Activated CD4-positive, alpha-beta T cell treated with anti-CD3 and anti-CD28 coated beads, Interleukin-2, amount 10 ng/mL, durations not matched to agents 7 days and 5 days (primary cell): ENCODE results near the gene AP1M2. TPM values are rescaled to one million over a fixed set of nuclear protein-coding genes. Genes with fewer than 3 reads are reported as not detected.
A peak's percentile ranks its signal among the peaks of the same experiment; 100 is the strongest.

Experiments
- CTCF ChIA-PET: fragments of 350-600 bp; sonication (Branson Sonifier 250); formaldehyde crosslinking; loops from one replicate; lab custom pipeline; 2021; ENCODE audit warnings: antibody characterized with exemption; lab: Charles Lee
- POLR2A ChIA-PET: fragments of 350-600 bp; sonication (Branson Sonifier 250); formaldehyde crosslinking; loops from one replicate; lab custom pipeline; 2021; ENCODE audit warnings: antibody characterized with exemption; lab: Charles Lee
- DNase-seq: peaks from one replicate; pipeline ENCODE4 v3.0.0-alpha.2; 2020
- H3K27ac Mint-ChIP-seq: one replicate; pipeline ENCODE4 v1.8.0; 2021; ENCODE audit warnings: mild to moderate bottlenecking, moderate library complexity, mixed read lengths
- H3K27me3 Mint-ChIP-seq: one replicate; pipeline ENCODE4 v1.8.0; 2021; ENCODE audit warnings: mixed read lengths
- H3K36me3 Mint-ChIP-seq: one replicate; pipeline ENCODE4 v1.8.0; 2021; ENCODE audit warnings: low read depth, mixed read lengths
- H3K4me1 Mint-ChIP-seq: one replicate; pipeline ENCODE4 v1.8.0; 2021; ENCODE audit warnings: mixed read lengths
- H3K4me3 Mint-ChIP-seq: one replicate; pipeline ENCODE4 v1.8.0; 2021; ENCODE audit warnings: mild to moderate bottlenecking, moderate library complexity, mixed read lengths
- H3K9me3 Mint-ChIP-seq: one replicate; pipeline ENCODE4 v1.8.0; 2021; ENCODE audit warnings: mixed read lengths
- total RNA-seq, 2 experiments: library from RNA; stranded (reverse); gene quantifications; one replicate each; pipeline ENCODE4 v1.2.3, GENCODE V29; 2021

Gene AP1M2
- total RNA-seq, 2 experiments from 2014 or later, result not detected

DNA sequence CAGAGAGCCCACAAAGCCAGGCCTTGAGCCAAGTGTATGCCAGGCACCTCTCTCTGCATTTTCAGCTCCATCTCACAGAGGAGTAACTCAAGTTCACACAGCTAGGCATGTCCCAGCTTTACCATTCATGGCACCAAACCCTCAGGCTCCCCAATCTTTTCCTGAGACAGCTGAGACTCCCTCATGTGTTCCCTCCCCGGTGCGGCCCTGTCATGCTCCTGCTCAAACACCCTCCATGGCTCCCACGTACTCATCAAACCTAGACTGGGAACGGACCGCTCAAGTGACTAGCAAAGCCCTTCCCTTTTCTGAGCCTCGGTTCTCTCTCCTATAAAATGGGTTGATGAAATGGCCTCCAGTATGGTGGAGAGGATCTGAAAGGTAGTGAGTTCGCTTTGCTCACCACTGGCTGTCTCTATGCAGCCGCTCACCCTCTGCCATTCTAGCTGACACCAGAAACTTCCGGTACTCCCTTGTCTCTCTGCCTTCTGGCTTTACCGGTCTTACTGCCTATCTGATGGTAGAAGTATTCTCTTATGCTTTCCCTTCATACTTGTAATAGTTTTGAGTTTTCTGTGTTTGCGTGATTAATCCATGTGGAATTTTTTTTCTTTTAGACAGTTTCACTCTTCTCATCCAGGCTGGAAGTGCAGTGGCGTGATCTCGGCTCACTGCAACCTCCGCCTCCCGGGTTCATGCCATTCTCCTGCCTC, 30.5 kb upstream of the AP1M2 start:
- H3K4me3 Mint-ChIP-seq, result no peak overlapping the region
- H3K9me3 Mint-ChIP-seq, result no peaks in the 10 kb centered on the region
- no peak for DNase-seq
- peak overlapping the region; percentile 46 for H3K27ac Mint-ChIP-seq
- CTCF ChIA-PET, result interaction anchor here (0.6 to 2.0 kb wide), 3 partner anchors 16 to 201 kb away, joined by 3 to 4 read pairs (median 3); no protein-coding TSS in a partner anchor
- H3K27me3 Mint-ChIP-seq, result no peaks in the 10 kb centered on the region
- POLR2A ChIA-PET, result no interaction called here
- H3K36me3 Mint-ChIP-seq, result peaks cover 21% of the 10 kb centered on the region
- peaks cover 39% of the 10 kb centered on the region for H3K4me1 Mint-ChIP-seq

DNA sequence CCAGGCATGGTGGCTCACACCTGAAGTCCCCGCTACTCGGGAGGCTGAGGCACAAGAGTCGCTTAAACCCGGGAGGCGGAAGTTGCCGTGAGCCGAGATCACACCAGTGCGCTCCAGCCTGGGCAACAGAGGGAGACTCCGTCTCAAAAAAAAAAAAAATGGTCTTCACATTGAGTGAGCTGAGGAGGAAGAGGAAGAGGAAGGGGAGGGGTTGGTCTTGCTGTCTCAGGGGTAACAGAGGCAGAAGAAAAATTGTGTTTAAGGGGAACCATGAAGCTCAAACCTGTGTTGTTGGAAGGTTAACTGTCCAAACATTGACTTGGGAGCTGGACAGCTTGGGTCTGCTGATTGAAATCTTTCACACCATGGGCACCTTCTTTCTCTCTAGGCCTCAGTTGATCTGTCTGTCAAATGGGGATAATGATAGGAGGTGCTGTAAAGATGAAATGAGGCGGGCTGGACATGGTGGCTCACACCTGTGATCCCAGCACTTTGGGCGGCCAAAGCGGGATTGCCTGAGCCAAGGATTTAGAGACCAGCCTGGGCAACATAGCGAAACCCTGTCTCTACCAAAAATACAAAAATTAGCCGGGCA, 28.4 kb upstream of the AP1M2 start:
- CTCF ChIA-PET, result no interaction called here
- no peak overlapping the region for H3K4me3 Mint-ChIP-seq
- H3K4me1 Mint-ChIP-seq, result peaks cover 27% of the 10 kb centered on the region
- H3K9me3 Mint-ChIP-seq, result no peaks in the 10 kb centered on the region
- no peaks in the 10 kb centered on the region for H3K27me3 Mint-ChIP-seq
- peaks cover 15% of the 10 kb centered on the region for H3K36me3 Mint-ChIP-seq
- POLR2A ChIA-PET, result no interaction called here
- peak overlapping the region; percentile 82 for H3K27ac Mint-ChIP-seq
- no peak for DNase-seq

DNA sequence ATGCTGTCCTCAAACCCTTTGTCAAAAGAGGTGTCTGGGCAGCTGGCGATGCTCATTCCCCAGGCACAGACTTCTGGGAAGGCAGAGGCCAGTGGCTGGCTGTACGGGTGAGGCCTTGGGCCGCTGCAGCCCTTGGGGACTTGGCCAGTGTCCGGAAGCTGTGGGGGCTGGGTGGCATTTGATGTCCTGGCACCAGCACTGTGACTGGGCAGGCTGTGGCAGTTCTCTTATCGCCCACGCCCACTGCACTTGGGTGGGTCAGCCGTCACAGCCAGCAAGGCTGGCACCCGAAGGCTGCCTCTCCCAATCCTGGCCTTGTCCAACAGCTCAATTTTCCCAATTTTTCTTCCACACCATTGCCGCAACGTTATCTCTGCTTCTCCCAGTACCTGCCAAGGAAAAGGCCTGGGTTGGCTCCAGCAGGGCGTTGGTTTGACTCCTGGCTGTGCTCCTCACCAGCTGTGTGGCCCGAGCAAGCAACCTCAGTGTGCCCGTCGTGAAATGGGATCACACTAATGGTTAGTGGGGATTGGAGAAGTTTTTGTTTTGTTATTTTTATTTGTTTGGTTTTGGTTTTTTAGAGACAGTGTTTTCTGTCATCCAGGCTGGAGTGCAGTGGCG, 25.5 kb upstream of the AP1M2 start:
- Mint-ChIP-seq H3K4me1 (peaks cover 24% of the 10 kb centered on the region), H3K9me3 (no peaks in the 10 kb centered on the region), H3K4me3 (no peak overlapping the region), H3K27me3 (no peaks in the 10 kb centered on the region), H3K36me3 (peaks cover 14% of the 10 kb centered on the region), H3K27ac (no peak overlapping the region)
- no peak for DNase-seq
- CTCF ChIA-PET, result interaction anchor here (0.6 to 2.0 kb wide), 5 partner anchors 24 to 144 kb away, joined by 3 to 5 read pairs (median 3); no protein-coding TSS in a partner anchor
- POLR2A ChIA-PET, result no interaction called here

DNA sequence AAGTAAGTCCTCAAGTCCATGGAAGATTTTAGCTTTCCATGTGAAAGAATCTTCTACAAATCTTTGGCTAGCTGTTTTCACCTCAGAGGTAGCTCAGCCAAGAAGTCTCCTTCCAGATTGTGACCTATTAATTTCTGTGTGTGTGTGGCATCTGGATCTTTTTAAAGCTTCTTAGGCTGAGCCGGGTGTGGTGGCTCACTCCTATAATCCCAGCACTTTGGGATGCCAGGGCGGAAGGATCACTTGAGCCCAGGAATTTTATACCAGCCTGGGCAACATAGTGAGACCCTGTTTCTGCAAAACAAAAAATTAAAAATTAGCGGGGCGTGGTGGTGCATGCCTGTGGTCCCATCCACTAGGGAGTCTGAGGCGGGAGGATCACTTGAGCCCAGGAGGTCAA, 24.8 kb upstream of the AP1M2 start:
- Mint-ChIP-seq H3K4me3 (no peak overlapping the region), H3K4me1 (peaks cover 19% of the 10 kb centered on the region), H3K27me3 (no peaks in the 10 kb centered on the region), H3K27ac (no peak overlapping the region), H3K36me3 (peaks cover 12% of the 10 kb centered on the region), H3K9me3 (no peaks in the 10 kb centered on the region)
- CTCF ChIA-PET, result interaction anchor here (0.6 to 2.0 kb wide), 7 partner anchors 9 to 143 kb away, joined by 3 to 5 read pairs (median 3); no protein-coding TSS in a partner anchor
- POLR2A ChIA-PET, result no interaction called here
- DNase-seq, result no peak

DNA sequence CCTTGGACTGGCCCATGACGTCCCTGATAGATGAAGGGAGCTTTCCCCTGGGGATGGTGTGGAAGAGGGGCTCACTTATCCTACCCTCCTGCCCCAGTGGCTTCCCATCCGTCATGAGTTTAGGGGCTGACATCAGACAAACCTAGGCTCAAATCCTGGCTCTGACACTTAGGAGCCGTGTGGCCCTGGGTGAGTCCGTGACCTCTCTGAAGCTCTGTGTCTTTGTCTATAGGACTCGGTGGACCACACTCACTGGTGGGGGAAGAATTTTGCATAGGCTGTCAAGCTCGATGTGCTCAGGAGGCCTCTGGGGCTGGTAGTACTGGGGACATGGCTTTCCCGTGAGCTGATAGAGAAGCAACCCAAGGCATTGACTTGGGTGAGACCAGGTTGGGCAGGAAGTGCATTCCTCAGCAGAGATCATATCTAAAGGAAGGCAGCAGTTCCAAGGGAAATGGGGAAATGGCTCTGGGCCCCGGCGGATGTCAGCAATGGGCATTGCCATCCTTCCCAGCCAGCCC, 17.4 kb upstream of the AP1M2 start:
- H3K36me3 Mint-ChIP-seq, result peaks cover 9% of the 10 kb centered on the region
- CTCF ChIA-PET, result interaction anchor here (0.8 to 3.0 kb wide), 5 partner anchors 24 to 98 kb away, joined by 3 to 17 read pairs (median 3); partner anchors contain the start of gene QTRT1
- H3K9me3 Mint-ChIP-seq, result no peaks in the 10 kb centered on the region
- peak overlapping the region; percentile 100 for H3K27ac Mint-ChIP-seq
- H3K27me3 Mint-ChIP-seq, result peaks cover 8% of the 10 kb centered on the region
- POLR2A ChIA-PET, result no interaction called here
- peak overlapping the region; percentile 89 for H3K4me3 Mint-ChIP-seq
- peaks cover 24% of the 10 kb centered on the region for H3K4me1 Mint-ChIP-seq
- DNase-seq, result peak; percentile 19

DNA sequence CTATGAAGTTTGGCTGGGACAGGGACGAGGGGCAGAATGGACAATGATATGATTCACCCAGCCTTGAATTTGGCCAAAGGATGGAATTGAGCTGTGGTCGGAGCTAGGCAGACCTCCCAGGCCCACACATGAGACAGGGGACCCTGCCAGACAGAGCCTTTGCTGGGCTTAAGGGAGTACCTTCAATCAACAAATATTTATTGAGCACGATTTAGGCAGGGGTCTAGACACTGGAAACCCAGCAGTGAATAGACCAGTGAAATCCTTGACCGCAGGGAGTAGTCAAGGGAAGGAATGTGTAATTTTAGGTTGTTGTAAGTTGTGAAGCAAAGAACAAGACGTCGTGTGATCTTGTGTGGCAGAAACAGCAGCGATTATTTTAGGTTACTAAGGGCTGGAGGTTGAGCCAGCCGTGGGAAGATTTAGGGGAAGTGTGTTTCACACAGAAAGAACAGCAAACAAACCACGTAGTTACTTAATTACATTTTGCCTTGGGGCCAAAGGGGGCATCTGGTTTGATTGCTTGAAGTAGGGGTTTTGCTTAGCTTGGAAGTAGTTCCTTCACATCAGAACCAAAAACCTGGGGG, 16.9 kb upstream of the AP1M2 start:
- Mint-ChIP-seq H3K27ac (peak overlapping the region; percentile 100), H3K27me3 (peaks cover 8% of the 10 kb centered on the region), H3K4me3 (peak overlapping the region; percentile 89), H3K36me3 (peaks cover 9% of the 10 kb centered on the region), H3K9me3 (no peaks in the 10 kb centered on the region), H3K4me1 (peaks cover 24% of the 10 kb centered on the region)
- CTCF ChIA-PET, result interaction anchor here (0.8 to 3.0 kb wide), 6 partner anchors 23 to 98 kb away, joined by 3 to 17 read pairs (median 4); partner anchors contain the start of gene QTRT1
- POLR2A ChIA-PET, result no interaction called here
- peak; percentile 46 for DNase-seq

GRCh38 chr19:10603084-10603872, 16.2 kb upstream of the AP1M2 start:
- Mint-ChIP-seq H3K9me3 (no peaks in the 10 kb centered on the region), H3K4me3 (peak overlapping the region; percentile 89), H3K36me3 (peaks cover 9% of the 10 kb centered on the region), H3K27me3 (peaks cover 8% of the 10 kb centered on the region), H3K4me1 (peaks cover 24% of the 10 kb centered on the region), H3K27ac (peak overlapping the region; percentile 100)
- ChIA-PET POLR2A (no interaction called here), CTCF (interaction anchor here (0.8 to 2.3 kb wide), 5 partner anchors 22 to 98 kb away, joined by 3 to 11 read pairs (median 4); partner anchors contain the start of gene QTRT1)
- DNase-seq, result peak; percentile 92

GRCh38 chr19:10602330-10603083, 15.4 kb upstream of the AP1M2 start:
- Mint-ChIP-seq H3K9me3 (no peaks in the 10 kb centered on the region), H3K27ac (peak overlapping the region; percentile 100), H3K4me1 (peaks cover 22% of the 10 kb centered on the region), H3K36me3 (peaks cover 9% of the 10 kb centered on the region), H3K4me3 (peak overlapping the region; percentile 89), H3K27me3 (peaks cover 8% of the 10 kb centered on the region)
- peak; percentile 87 for DNase-seq
- POLR2A ChIA-PET, result no interaction called here
- CTCF ChIA-PET, result interaction anchor here (0.9 to 2.3 kb wide), 7 partner anchors 21 to 186 kb away, joined by 3 to 11 read pairs (median 4); partner anchors contain the start of gene QTRT1

- H3K27ac Mint-ChIP-seq, result peak overlapping the region; percentile 85
- ChIA-PET CTCF (interaction anchor here (0.9 to 2.3 kb wide), 6 partner anchors 21 to 186 kb away, joined by 3 to 11 read pairs (median 4); no protein-coding TSS in a partner anchor), POLR2A (no interaction called here)
- peaks cover 8% of the 10 kb centered on the region for H3K27me3 Mint-ChIP-seq
- H3K9me3 Mint-ChIP-seq, result no peaks in the 10 kb centered on the region
- no peak for DNase-seq
- H3K4me3 Mint-ChIP-seq, result peak overlapping the region; percentile 70
- H3K36me3 Mint-ChIP-seq, result peaks cover 9% of the 10 kb centered on the region
- peaks cover 24% of the 10 kb centered on the region for H3K4me1 Mint-ChIP-seq
These were observed 14.9 kb upstream of the AP1M2 start for GRCh38 chr19:10601999-10602329.

DNA sequence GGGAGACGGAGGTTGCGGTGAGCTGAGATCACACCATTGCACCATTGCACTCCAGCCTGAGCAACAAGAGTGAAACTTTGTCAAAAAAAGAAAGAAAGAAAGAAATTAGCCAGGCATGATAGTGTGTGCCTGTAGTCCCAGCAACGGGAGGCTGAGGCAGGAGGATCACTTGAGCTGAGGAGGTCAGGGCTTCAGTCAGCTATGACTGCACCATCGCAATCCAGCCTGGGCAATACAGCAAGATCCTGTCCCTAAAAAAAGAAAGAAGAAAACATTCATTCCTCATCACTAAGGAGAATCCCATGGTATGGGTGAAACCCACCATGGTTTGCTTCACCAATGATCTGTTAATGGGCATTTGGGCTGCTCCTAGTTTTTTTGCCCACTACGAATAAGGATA, 13.0 kb upstream of the AP1M2 start:
- peaks cover 9% of the 10 kb centered on the region for H3K36me3 Mint-ChIP-seq
- no peak overlapping the region for H3K4me3 Mint-ChIP-seq
- no peak for DNase-seq
- peaks cover 40% of the 10 kb centered on the region for H3K4me1 Mint-ChIP-seq
- CTCF ChIA-PET, result interaction anchor here (0.7 kb wide), 1 partner anchor 30 kb away, joined by 3 read pairs; no protein-coding TSS in a partner anchor
- peaks cover 8% of the 10 kb centered on the region for H3K27me3 Mint-ChIP-seq
- POLR2A ChIA-PET, result no interaction called here
- H3K27ac Mint-ChIP-seq, result no peak overlapping the region
- H3K9me3 Mint-ChIP-seq, result no peaks in the 10 kb centered on the region
